22Rv1 (cell line): ENCODE results near the gene HOXD8.

Experiments
- H3K27ac ChIP-seq: fragments of 450-650 bp; 2 replicates; pipeline ENCODE4 v1.5.1; 2017
- CTCF ChIP-seq: fragments of 450-650 bp; IDR thresholded peaks from 2 replicates; pipeline ENCODE4 v1.5.1; 2017; ENCODE audit warnings: mild to moderate bottlenecking
- ZFX ChIP-seq: fragments of 450-650 bp; IDR thresholded peaks from 2 replicates; pipeline ENCODE4 v1.6.1; 2017; ENCODE audit warnings: antibody characterized with exemption, borderline replicate concordance

The HOXD8 gene

GRCh38 chr2:176101842-176102241 is 27.7 kb upstream of the HOXD8 start:
- no peak overlapping the region for H3K27ac ChIP-seq
- TF ChIP-seq CTCF: no peak
- no peak for TF ChIP-seq ZFX

GRCh38 chr2:176102309-176102866 is 27.1 kb upstream of the HOXD8 start:
- TF ChIP-seq ZFX (no peak), CTCF (no peak)
- H3K27ac ChIP-seq: no peak overlapping the region

DNA sequence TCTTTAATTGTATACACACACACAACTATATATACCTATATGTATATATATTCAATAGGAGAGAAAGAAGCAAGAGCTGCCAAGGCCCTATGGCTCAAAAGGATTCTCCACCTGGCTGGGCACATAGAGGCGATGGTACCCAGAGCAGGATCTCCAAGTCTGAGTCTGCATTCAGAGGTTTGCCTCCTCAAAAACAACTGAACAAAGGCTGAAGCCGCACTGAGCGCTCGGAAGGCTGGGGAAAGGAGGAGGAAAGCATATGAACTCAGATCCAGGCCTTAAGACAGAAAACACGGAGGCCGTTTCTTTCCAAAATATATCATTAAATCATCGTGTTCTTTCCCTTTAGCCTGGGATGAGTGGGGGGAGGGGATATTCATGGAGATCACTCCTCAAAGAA is 26.3 kb upstream of the HOXD8 start:
- H3K27ac ChIP-seq: no peak overlapping the region
- TF ChIP-seq ZFX (no peak), CTCF (no peak)

DNA sequence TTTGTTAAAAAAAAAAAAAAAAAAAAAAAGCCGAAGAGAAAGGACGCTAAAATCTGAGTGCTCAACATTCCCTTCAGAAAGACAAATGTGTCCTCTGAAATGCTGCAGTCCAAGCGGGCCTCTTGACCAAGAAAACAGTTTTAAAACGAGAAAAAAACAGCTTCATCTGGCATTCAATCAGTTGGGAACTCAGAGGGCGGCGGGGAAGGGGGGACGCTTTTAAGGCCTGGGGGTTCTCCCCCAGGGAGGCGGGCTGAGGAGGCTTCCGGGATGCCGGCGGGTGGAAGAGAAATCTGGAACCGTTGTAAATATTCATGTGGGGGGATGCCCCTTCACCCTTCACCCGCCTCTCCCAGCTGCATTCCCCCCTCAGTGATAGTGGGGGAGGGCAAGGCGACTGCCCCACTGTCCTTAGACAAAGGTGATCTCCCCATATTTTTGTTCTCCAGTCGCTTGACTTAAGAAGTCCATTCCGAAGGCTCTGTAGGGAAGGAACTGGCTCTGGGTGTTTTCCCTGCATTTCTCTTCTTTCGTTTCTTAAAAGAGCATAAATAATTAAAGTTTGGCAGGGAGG is 25.7 kb upstream of the HOXD8 start:
- no peak overlapping the region for H3K27ac ChIP-seq
- TF ChIP-seq ZFX (no peak), CTCF (no peak)

DNA sequence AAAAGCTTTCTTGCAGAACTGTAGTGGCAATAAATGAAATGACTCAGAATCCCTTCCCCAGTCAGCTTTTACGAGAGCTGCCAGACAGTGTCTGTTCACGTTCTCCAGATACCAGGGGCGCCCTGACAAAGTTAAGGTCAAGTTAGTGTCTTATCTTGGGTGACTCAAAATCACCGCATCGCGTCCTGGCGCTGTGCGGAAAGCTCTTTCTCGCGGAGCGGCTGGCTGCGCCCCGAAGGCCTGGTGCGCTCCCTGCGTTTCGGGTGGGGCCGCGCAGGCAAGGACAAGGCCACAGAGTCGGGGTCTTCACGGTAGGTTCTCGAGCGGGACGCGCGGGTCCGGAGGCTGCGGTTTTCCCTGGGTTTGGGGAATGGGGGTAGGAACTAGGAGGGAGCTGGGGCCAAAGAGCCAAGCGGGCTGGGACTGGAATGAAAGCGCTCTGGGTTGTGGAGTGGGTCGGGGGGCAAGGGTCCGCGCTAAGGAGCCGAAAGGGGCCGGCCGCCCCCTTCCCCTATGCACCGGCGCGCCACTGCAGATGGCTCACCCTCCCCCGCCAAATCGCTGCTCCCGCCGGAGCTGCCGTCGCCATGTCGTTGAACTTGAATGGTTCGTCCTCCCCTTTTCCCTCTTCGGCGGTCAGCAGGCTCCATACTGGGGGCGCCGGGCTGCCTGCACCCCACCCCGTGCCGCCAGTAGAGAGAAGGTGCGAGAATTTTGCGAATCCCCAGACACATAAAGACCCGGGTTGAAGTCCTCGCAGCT is 25.0 kb upstream of the HOXD8 start:
- TF ChIP-seq CTCF: no peak
- TF ChIP-seq ZFX: no peak
- no peak overlapping the region for H3K27ac ChIP-seq

- TF ChIP-seq ZFX: no peak
- TF ChIP-seq CTCF: no peak
- H3K27ac ChIP-seq: no peak overlapping the region
Measured at GRCh38 chr2:176105078-176105729, 24.3 kb upstream of the HOXD8 start.
